ENCODE data around the gene SZT2.

SZT2 gene

DNA sequence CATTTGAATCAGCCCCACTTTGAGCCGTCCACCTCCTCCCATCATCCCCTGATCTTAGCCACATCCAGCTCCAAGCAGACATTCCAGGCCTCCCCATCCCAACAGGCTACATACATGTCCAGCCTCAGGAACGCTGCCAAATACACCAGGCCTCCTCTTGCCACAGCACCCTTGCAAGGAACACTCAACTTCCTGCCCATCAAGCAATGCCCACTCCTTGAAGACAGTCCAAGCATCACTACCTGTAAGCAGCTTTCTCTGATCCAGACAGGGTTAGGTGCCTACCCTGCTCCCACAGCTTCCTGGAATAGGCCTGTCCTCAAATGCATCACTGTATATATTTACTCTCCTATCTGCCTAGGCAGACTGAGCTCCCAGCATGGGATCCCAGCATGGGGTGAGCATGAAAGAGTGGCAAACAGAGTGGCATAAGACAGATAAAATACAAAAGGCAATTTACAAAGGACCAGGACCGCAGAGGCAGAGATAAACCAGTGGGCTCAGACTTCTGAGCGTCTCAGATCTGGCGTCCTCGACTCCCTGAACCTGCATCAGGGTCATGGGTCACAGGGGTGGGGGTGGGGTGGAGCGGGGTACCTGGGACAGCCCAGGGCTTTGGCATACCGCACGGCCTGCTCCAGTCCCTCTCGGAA lies 63.2 kb downstream of the SZT2 start:
- no peak for TF ChIP-seq GATA2 (IDR thresholded peaks at IDR 0.05; ENCODE audit: low read depth, low read length)
- no peak for TF ChIP-seq GATA3 (IDR thresholded peaks at IDR 0.05; ENCODE audit: low read depth, low read length)

DNA sequence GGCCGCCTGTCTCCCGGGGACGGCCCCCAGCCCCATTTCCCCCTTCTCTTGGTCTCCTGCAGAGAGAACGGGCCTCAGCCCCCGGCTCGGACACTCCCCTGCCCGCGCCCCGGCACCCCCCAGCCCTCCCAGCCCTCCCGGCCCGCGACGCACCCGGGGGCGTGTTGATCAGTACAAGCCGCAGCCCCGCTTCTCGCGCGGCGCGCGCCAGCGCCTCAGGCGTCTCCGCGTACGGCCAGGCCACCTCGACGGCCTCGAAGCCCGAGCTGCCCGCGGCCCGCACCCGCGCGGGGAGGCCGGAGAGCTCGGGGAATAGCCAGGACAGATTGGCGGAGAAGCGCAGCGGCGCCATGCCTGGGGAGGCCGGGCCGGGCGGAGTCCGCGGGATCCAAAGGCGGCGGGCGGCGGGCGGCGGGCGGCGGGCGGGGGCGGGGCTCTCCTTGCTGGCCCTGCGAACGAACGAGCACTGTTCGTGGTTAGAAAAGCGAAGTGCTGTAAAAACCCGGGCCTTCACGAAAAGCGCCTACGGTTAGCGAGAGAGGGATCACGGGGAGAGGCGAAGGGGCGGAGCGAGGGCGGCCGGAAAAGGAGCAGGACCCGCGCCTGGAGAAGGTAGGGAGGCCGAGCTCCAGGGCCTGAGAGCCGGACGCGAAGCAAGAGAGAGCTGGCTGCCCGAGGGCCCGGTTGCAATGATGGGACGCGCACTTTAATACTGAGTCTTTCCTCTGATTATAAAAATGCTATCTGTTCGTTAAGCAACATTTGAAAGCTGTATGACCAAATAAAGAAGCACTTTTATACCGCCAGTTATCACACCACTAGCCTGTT lies 64.0 kb downstream of the SZT2 start, which contains the start of gene HYI:
Gene HYI, minus strand, starts transcription at position 490 of the 828 bp plus-strand sequence. Its CDS starts 138 bp downstream, at position 352.
- TF ChIP-seq GATA2 (IDR thresholded peaks at IDR 0.05; ENCODE audit: low read depth, low read length) (no peak), GATA3 (IDR thresholded peaks at IDR 0.05; ENCODE audit: low read depth, low read length) (no peak)

DNA sequence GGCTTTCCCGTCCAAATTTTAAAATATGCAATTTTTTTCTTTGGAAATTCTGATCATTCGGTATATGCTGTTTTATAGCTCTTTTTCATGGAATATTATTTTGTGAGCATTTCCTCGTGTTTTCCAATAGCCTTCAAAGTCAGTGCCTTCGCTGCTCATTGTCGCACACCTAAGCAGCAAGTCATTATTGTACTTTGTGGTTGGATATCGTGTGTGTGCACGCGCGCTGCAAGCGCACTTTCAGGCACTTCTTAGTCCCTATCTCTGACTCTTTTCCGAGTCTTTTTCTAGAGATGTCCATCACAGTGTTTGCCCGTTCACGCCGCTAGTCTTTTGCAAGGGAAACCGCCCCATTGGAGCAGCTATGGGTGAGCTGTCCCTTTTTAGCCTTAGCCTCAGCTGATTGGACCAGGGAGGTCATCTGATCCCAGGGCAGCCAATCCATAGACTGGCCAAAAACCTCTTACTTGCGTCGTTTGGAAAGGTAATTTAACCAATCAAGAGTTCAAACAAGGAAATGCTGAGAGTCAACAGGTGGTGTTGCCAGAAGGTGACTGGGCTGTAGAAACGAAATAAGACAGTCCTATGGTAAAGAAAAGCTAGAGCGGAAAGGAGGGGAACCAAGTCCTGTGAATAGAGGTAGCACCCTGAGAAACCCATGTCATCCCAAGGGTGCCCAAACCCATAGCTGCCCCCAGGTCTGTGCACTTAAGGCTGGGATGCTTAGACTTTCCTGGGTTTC lies 64.7 kb downstream of the SZT2 start:
- TF ChIP-seq GATA3 (IDR thresholded peaks at IDR 0.05; ENCODE audit: low read depth, low read length) (no peak), GATA2 (IDR thresholded peaks at IDR 0.05; ENCODE audit: low read depth, low read length) (no peak)

DNA sequence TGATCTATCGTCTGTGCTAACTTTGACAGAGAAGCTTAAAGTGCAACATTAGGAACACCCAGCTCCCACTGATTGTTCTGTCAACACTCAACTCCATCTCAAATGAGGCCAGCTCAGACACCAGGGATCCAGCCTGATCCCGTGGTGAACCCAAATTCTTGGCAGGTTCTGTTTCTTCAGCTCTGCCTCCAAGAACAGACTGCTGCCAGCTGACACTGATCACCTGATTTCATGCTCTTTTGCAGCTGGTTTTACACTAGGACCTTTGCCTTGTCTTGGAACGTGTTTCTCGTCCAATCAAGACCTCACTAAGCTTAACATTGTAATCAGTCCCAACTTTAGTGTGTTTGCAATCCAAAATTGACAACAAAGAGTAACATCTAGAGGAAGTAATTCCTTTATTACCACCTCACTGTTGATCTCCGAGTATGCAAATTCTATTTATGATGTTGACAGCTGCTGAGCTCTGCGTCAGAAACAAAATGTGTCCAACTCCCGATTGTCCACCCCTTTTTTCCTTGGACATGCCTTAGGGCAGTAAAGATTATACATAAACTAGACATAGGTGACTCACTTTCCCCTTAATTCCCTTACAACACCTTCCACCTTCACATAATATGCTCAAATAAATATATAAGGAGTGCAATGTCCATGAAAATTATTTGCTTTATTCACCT lies 65.7 kb downstream of the SZT2 start:
- no peak for TF ChIP-seq GATA2 (IDR thresholded peaks at IDR 0.05; ENCODE audit: low read depth, low read length)
- TF ChIP-seq GATA3 (IDR thresholded peaks at IDR 0.05; ENCODE audit: low read depth, low read length) = no peak

DNA sequence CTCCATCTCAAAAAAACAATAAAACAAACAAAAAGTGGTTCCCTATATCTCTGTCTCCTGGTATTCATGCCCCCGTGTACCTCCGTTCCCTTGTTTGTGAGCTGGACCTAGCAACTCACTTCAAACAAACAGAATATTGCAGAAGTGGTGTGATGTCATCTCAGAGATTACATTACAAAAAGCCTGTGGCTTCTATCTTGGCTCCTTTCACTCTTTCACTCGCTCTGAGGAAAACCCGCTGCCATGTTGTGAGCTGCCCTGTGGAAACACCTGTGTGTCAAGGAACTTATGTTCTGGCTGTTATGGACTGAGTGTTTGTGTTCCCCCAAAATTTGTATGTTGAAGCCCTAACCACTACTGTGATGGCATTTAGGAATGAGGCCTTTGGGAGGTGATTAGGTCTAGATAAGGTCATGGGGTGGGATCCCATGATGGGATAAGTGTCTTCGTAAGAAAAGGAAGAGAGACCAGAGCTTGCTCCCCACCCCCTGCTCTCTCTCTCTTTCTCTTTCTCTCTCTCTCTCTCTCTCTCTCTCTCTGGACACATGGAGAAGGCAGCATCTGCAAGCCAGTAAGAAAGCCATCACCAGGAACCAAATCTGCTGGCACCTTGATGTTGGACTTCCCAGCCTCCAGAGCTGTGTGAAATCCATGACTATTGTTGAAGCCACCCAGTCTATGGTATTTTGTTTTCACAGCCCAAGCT lies 71.4 kb downstream of the SZT2 start:
- TF ChIP-seq GATA3 (IDR thresholded peaks at IDR 0.05; ENCODE audit: low read depth, low read length) (no peak), GATA2 (IDR thresholded peaks at IDR 0.05; ENCODE audit: low read depth, low read length) (no peak)

DNA sequence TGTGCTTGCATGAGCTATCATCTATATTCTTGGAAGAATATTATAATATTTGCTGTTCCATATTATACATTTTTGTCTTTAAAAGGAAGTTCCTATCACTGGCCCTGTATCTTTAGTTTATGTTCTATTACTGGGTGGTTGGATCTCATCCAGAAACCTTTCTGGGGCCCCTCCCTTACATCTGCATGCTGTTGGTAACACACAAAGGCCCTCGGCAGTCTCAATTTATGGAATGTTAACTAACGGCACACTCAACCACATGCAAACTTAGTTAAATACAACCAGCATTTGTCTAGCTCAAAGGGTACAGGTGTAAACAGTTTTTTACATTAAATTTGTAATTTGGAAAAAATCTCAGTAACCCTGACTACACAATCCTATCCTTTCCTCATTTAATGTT lies 73.8 kb downstream of the SZT2 start:
- TF ChIP-seq GATA2 (IDR thresholded peaks at IDR 0.05; ENCODE audit: low read depth, low read length) (no peak), GATA3 (IDR thresholded peaks at IDR 0.05; ENCODE audit: low read depth, low read length) (no peak)

DNA sequence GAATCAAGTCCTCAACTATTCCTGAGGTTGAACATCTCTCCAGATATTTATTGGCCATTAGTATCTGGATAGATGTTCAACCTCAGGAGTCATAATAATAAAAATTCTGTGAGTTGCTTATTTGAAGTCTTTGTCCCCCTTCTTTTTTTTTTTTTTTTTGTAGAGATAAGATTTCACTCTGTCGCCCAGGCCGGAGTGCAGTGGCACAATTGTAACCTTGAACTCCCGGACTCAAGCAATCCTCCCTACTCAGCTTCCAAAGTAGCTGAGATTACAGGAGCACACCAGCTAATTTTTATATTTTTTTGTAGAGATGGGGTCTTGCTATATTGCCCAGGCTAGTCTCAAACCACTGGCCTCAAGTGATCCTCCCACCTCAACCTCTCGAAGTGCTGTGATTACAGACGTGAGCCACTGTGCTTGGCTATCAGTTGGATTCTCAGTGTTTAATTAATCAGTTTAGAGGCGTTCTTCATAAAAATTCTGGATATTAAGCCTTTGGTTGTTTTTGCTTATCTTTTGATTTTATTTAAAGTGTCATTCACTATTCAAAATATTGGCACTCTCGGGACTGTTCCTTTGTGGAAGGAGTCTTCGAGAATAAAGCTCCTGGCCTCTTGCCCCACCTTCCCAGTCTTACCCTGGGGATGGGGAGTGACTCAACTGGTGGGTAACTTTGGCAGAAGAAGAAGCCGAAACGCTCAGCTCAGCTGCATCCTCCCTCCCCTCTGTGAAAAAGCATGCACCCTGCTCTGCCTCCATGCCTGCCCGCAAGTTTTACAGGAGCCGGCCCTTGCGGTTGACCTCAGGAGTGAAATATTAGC lies 75.2 kb downstream of the SZT2 start:
- TF ChIP-seq GATA2 (IDR thresholded peaks at IDR 0.05; ENCODE audit: low read depth, low read length) (no peak), GATA3 (IDR thresholded peaks at IDR 0.05; ENCODE audit: low read depth, low read length) (no peak)

DNA sequence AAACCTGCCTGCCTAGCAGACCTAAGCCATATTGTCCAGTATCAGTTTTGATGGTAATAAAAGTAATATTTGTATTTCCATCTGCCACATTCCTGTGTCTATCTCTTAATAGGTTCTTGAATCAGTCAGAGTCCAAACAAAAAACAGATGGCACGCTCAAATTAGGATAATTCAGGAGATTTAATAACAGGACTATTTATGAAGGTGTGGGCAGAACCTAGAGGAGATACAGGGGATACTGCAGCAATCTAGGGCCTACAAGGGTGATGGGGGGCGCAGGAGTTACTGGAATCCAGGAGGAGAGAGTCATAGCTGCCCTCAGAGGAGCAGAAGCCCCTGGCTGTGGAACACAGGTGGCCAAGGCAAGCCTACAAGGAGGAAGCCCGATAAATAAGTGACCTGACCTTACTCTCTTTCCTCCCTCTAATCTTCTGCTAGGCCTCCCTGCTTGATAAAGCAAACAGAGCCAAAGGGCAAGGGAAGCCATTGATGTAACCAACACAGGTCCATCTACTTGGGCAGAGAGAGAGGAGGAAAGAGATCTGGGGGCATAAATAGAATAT lies 75.9 kb downstream of the SZT2 start:
- TF ChIP-seq GATA2 (IDR thresholded peaks at IDR 0.05; ENCODE audit: low read depth, low read length) = no peak

DNA sequence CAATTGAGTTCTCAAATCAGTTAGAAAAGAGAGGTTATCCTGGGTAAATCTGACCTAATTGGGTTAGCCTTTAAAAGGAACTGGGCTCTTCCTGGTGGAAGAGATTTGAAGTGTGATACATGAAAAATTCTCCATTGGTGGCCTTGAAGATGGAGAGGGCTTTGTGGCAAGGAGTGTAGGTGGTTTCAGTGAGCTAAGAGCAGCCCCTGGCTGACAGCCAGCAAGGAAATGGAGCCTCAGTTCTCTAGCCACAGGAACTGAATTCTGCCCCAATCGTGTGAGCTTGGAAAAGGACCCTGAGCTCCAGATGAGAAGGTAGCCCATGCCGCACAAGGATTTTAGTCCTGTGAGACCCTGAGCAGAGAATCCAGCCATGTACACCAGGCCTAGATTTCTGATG lies 76.7 kb downstream of the SZT2 start:
- TF ChIP-seq GATA3 (IDR thresholded peaks at IDR 0.05; ENCODE audit: low read depth, low read length) (no peak), GATA2 (IDR thresholded peaks at IDR 0.05; ENCODE audit: low read depth, low read length) (0 out of 2 replicates have a peak, but pooled peaks have one; percentile 7)

DNA sequence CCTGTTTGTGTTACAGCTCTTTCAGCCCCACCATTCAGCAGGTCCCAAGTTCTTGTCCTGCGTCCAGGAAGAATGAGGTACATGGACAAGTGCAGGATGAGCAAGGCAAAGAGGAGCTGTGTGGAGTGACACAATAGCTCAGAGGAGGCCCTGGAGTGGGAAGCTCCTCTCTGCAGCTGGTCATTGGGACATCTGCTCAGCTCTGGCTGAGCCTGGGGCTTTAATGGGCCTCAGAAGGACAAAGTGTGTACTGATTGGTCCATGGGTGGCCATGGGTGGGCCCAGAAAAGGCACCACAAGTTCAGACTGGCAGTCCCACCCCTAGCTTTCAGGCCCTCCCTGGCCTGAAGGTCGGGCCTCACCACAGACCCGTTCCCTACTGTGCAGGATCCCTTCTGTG lies 78.7 kb downstream of the SZT2 start:
- no peak for TF ChIP-seq GATA2 (IDR thresholded peaks at IDR 0.05; ENCODE audit: low read depth, low read length)
- no peak for TF ChIP-seq GATA3 (IDR thresholded peaks at IDR 0.05; ENCODE audit: low read depth, low read length)

DNA sequence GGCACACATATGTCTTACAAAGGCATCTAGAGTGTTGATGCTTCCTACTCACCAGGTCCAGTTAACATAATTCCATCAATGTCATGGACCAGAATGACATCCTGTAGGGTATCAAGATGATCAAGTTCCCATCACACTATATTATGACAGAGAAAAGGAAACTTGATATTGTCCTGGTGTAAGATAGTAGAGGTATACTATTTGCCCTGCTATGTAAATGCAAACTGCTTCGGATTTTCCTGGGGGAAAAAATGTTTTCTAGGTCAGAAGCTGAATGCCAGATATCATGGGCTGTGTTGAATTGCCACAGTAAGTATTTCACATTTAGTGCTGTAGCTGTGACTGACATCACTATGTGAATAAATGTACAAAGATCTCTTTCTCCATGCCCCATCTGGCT lies 80.2 kb downstream of the SZT2 start:
- TF ChIP-seq GATA2 (IDR thresholded peaks at IDR 0.05; ENCODE audit: low read depth, low read length) = no peak
- TF ChIP-seq GATA3 (IDR thresholded peaks at IDR 0.05; ENCODE audit: low read depth, low read length) = no peak

DNA sequence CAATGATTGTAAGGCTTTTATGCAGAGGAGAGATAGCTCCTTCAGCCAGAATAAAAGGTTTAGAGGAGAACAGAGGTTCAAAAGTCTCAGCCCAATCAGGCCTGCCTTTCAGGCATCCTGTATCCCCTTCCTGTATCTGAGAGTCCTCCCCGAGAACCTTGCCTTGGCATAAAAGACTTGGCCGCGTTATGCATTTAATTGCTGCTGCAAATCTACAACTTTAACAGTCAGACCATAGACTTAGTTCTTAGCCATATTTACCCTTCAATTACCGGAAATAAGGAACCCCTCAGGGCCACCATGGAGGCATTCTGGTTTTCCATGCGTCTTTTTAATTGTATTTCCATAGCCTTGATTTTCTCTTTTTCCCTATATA lies 82.4 kb downstream of the SZT2 start:
- TF ChIP-seq GATA2 (IDR thresholded peaks at IDR 0.05; ENCODE audit: low read depth, low read length) = no peak
- no peak for TF ChIP-seq GATA3 (IDR thresholded peaks at IDR 0.05; ENCODE audit: low read depth, low read length)
